Hepatocyte (in vitro differentiated cells): ENCODE results near the gene HDHD3. TPM values are rescaled to one million over a fixed set of nuclear protein-coding genes. Genes with fewer than 3 reads are reported as not detected.

Experiments used
- DNase-seq: peaks from one replicate; pipeline ENCODE4 v3.0.0-alpha.2; 2016; ENCODE audit warnings: low spot score
- H2AFZ ChIP-seq: fragments of 200-600 bp; sonication (generic); 2 replicates; pipeline ENCODE4 v1.6.0; 2016; ENCODE audit warnings: antibody characterized with exemption, mild to moderate bottlenecking
- H3K27ac ChIP-seq: fragments of 200-600 bp; sonication (generic); 2 replicates; pipeline ENCODE4 v1.5.1; 2016; ENCODE audit warnings: mild to moderate bottlenecking
- H3K27me3 ChIP-seq: fragments of 200-600 bp; sonication (generic); 2 replicates; pipeline ENCODE4 v1.6.1; 2016
- H3K36me3 ChIP-seq: fragments of 200-600 bp; sonication (generic); replicated peaks from 2 replicates; pipeline ENCODE4 v1.5.1; 2016; ENCODE audit warnings: low read depth; ENCODE audit not compliant: insufficient read depth
- H3K4me1 ChIP-seq: fragments of 200-600 bp; sonication (generic); 2 replicates; pipeline ENCODE4 v1.5.1; 2016; ENCODE audit warnings: mild to moderate bottlenecking, moderate library complexity; ENCODE audit not compliant: insufficient read depth
- H3K4me2 ChIP-seq: fragments of 200-600 bp; sonication (generic); 2 replicates; pipeline ENCODE4 v1.6.0; 2016
- H3K4me3 ChIP-seq: fragments of 200-600 bp; sonication (generic); 2 replicates; pipeline ENCODE4 v1.5.1; 2016; ENCODE audit warnings: mild to moderate bottlenecking
- H3K79me2 ChIP-seq: fragments of 200-600 bp; sonication (generic); 2 replicates; pipeline ENCODE4 v1.6.0; 2017; ENCODE audit warnings: mild to moderate bottlenecking
- H3K9me2 ChIP-seq: fragments of 200-600 bp; sonication (generic); replicated peaks from 2 replicates; pipeline ENCODE4 v1.6.0; 2017; ENCODE audit warnings: mild to moderate bottlenecking; ENCODE audit not compliant: insufficient read depth
- H3K9me3 ChIP-seq: fragments of 200-600 bp; sonication (generic); 2 replicates; pipeline ENCODE4 v1.5.1; 2016; ENCODE audit warnings: low read depth, mild to moderate bottlenecking
- H4K20me1 ChIP-seq: fragments of 200-600 bp; sonication (generic); 2 replicates; pipeline ENCODE4 v1.6.0; 2016; ENCODE audit warnings: mild to moderate bottlenecking; ENCODE audit not compliant: insufficient read depth, poor library complexity, severe bottlenecking
- CTCF ChIP-seq: fragments of 200-600 bp; sonication (generic); IDR thresholded peaks from 2 replicates; pipeline ENCODE4 v1.5.1; 2016; ENCODE audit warnings: antibody characterized with exemption, mild to moderate bottlenecking; ENCODE audit not compliant: poor library complexity
- EZH2 ChIP-seq: fragments of 200-600 bp; sonication (generic); IDR thresholded peaks from 2 replicates; pipeline ENCODE4 v1.6.1; 2016; ENCODE audit warnings: antibody characterized with exemption, mild to moderate bottlenecking, borderline replicate concordance
- EZH2phosphoT487 ChIP-seq: fragments of 200-600 bp; sonication (generic); IDR thresholded peaks from one replicate; pipeline ENCODE4 v1.6.1; 2018; ENCODE audit warnings: antibody characterized with exemption, mild to moderate bottlenecking, low read depth, moderate library complexity; ENCODE audit not compliant: unreplicated experiment, severe bottlenecking
- WGBS: methylation state at CpG from one replicate; pipeline ENCODE4 v1.1.6; 2016; ENCODE audit warnings: low lambda C conversion rate; ENCODE audit errors: missing lambda C conversion rate; 5-methylcytosine and 5-hydroxymethylcytosine counted together
- polyA plus RNA-seq: library from polyadenylated mRNA; unstranded; fragments of >200 nt; fragmentation: Nextera tagmentation; extraction: Ambion mirVana; gene quantifications from 2 replicates; pipeline ENCODE4 v1.2.1, GENCODE V29; 2016
- total RNA-seq: library from RNA; depleted of rRNA; stranded (reverse); fragments of >200 nt; gene quantifications from 2 replicates; pipeline ENCODE4 v1.2.3, GENCODE V29; 2014

The HDHD3 gene
- total and polyA plus RNA-seq, 2 experiments from 2014 or later, result 96.8 to 110 TPM

- no peak overlapping the region for H3K4me2 ChIP-seq
- H4K20me1 ChIP-seq, result no peaks in the 10 kb centered on the region
- no peaks in the 10 kb centered on the region for H3K9me2 ChIP-seq
- H3K9me3 ChIP-seq, result no peaks in the 10 kb centered on the region
- H2AFZ ChIP-seq, result no peak overlapping the region
- no peaks in the 10 kb centered on the region for H3K79me2 ChIP-seq
- H3K27me3 ChIP-seq, result peaks cover 20% of the 10 kb centered on the region
- WGBS, result 78% methylated on average over 6 of the region's 6 CpGs
- no peaks in the 10 kb centered on the region for H3K36me3 ChIP-seq
- peaks cover 9% of the 10 kb centered on the region for H3K4me1 ChIP-seq
- H3K27ac ChIP-seq, result no peak overlapping the region
- DNase-seq, result no peak
- no peak overlapping the region for H3K4me3 ChIP-seq
- TF ChIP-seq EZH2phosphoT487 (no peak), CTCF (no peak), EZH2 (no peak)
Measured at GRCh38 chr9:113352006-113352405, 24.8 kb downstream of the HDHD3 start.

GRCh38 chr9:113350937-113351336, 25.8 kb downstream of the HDHD3 start:
- Histone ChIP-seq H2AFZ (no peak overlapping the region), H4K20me1 (no peaks in the 10 kb centered on the region), H3K27me3 (peaks cover 20% of the 10 kb centered on the region), H3K79me2 (no peaks in the 10 kb centered on the region), H3K4me3 (no peak overlapping the region), H3K27ac (no peak overlapping the region), H3K36me3 (no peaks in the 10 kb centered on the region), H3K4me1 (peaks cover 9% of the 10 kb centered on the region), H3K9me2 (no peaks in the 10 kb centered on the region), H3K9me3 (no peaks in the 10 kb centered on the region), H3K4me2 (no peak overlapping the region)
- TF ChIP-seq CTCF, result no peak
- WGBS, result 64% methylated on average over 6 of the region's 6 CpGs
- DNase-seq, result no peak

GRCh38 chr9:113350107-113350661, 26.6 kb downstream of the HDHD3 start:
- Histone ChIP-seq H3K27me3 (peaks cover 20% of the 10 kb centered on the region), H3K27ac (no peak overlapping the region), H2AFZ (peak overlapping the region; percentile 63), H3K4me2 (peak overlapping the region; percentile 92), H3K79me2 (no peaks in the 10 kb centered on the region), H3K9me2 (no peaks in the 10 kb centered on the region), H4K20me1 (no peaks in the 10 kb centered on the region), H3K4me1 (peaks cover 9% of the 10 kb centered on the region), H3K9me3 (no peaks in the 10 kb centered on the region), H3K36me3 (no peaks in the 10 kb centered on the region), H3K4me3 (peak overlapping the region; percentile 58)
- WGBS, result 17% methylated on average over 14 of the region's 14 CpGs
- TF ChIP-seq EZH2 (no peak), CTCF (no peak), EZH2phosphoT487 (no peak)
- DNase-seq, result no peak
